BE2C (cell line): Measurements from ENCODE around the gene ACBD3.

Experiments used
- DNase-seq: peaks from one replicate; pipeline ENCODE4 v3.0.0-alpha.2; 2020
- H3K27me3 ChIP-seq: fragments of 250-450 bp; sonication (Bioruptor Pico); 2 replicates; pipeline ENCODE4 v1.5.1; 2020; ENCODE audit warnings: mild to moderate bottlenecking
- H3K36me3 ChIP-seq: fragments of 250-450 bp; sonication (Bioruptor Pico); 2 replicates; pipeline ENCODE4 v1.5.1; 2020; ENCODE audit warnings: mild to moderate bottlenecking
- H3K4me1 ChIP-seq: fragments of 250-450 bp; sonication (Bioruptor Pico); 2 replicates; pipeline ENCODE4 v1.5.1; 2020
- H3K4me3 ChIP-seq: 2 replicates; pipeline ENCODE4 v1.5.1; 2011; ENCODE audit warnings: low read depth, low read length
- H3K9me3 ChIP-seq: fragments of 250-450 bp; sonication (Bioruptor Pico); 2 replicates; pipeline ENCODE4 v1.5.1; 2020
- TF ChIP-seq, protein P1 (sequence below): IDR thresholded peaks from 2 replicates; pipeline ENCODE4 v1.5.1; 2012; ENCODE audit warnings: mild to moderate bottlenecking, low read depth, low read length

The ACBD3 gene

DNA sequence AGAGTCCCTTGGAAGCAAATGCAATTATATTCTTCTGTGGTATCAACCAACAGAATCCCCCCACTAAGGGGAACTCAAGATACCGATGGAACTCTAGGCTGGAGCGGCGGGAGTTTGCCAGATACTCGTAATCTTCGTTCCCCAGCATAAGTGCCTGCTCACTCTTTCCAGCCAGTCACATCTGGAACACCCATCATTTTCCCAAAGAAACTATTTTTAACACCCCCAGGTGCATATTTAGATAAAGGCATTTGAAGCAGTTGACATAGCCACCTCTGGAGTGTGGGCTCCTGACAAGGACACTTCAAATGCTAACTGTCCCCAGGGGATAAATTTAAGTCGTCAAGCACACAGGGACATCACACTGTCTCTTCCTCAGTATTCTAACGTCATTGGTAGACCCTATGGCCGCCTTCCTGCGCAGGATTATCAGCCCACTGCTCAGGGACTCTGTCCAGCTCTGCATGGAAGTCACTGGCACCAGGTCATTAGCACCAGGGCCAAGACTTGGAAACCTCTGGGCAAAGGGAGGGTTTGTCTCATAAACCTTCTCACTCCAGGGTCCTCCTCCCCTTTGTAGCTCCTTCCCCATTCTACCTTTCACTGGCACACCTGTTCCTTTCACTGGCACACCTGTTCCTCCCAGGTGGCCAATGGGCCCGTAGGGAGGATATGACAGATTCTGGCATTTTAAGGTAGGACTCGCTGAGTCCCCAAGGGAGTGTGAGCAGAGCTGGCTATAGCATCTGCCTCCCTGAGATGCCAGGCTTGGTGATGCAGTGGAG, 75.3 kb downstream of the ACBD3 start:
- H3K36me3 ChIP-seq: no peaks in the 10 kb centered on the region
- peak overlapping the region; percentile 76 for H3K4me3 ChIP-seq
- peaks cover 17% of the 10 kb centered on the region for H3K4me1 ChIP-seq
- no peak for DNase-seq
- no peaks in the 10 kb centered on the region for H3K9me3 ChIP-seq
- TF ChIP-seq, protein P1, sequence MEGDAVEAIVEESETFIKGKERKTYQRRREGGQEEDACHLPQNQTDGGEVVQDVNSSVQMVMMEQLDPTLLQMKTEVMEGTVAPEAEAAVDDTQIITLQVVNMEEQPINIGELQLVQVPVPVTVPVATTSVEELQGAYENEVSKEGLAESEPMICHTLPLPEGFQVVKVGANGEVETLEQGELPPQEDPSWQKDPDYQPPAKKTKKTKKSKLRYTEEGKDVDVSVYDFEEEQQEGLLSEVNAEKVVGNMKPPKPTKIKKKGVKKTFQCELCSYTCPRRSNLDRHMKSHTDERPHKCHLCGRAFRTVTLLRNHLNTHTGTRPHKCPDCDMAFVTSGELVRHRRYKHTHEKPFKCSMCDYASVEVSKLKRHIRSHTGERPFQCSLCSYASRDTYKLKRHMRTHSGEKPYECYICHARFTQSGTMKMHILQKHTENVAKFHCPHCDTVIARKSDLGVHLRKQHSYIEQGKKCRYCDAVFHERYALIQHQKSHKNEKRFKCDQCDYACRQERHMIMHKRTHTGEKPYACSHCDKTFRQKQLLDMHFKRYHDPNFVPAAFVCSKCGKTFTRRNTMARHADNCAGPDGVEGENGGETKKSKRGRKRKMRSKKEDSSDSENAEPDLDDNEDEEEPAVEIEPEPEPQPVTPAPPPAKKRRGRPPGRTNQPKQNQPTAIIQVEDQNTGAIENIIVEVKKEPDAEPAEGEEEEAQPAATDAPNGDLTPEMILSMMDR: no peak
- no peaks in the 10 kb centered on the region for H3K27me3 ChIP-seq

DNA sequence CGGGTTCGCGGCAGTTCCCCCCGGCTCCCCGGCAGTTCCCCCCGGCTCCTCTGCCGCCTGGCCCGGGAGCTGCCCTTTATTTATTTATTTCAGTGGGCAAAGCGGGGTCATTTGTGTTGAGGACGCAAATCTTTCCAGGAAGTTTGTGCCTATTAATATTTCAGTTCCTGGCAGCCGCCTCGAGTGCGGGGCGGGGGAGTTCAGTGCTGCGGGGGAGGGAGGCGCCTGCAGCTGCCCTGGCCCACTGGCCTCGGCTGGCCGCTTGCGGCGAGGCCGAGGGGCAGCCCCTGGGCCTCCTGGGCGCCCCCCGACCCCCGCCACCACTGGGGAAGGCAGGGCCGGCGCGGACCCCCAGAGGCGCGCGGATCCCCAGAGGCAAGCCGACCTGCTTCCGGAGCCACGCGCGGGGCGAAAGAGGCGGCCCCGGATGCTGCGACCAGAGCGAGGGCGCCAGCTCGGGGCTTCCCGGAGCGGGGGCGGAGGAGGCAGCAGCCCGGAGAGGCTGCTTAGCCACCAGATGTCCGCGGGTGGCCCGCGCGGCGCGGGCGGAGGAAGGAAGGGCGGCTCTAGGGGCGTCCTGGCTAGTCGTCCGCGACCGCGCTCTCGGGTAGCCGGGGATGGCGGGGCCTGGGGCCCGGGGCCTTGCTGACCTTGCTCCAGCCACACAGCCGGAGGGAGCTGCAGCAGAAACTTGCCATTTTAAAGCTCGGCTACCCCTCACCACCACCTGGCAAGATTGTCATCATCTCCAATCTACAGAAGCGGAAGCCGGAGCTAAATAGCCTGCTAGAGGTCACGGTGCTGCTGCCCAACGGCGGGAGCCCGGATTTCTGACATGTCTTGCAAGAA, 76.1 kb downstream of the ACBD3 start:
- Histone ChIP-seq H3K36me3 (no peaks in the 10 kb centered on the region), H3K27me3 (no peaks in the 10 kb centered on the region), H3K4me1 (peaks cover 17% of the 10 kb centered on the region), H3K4me3 (peak overlapping the region; percentile 76), H3K9me3 (no peaks in the 10 kb centered on the region)
- peak; percentile 78 for DNase-seq
- TF ChIP-seq, protein P1: no peak

DNA sequence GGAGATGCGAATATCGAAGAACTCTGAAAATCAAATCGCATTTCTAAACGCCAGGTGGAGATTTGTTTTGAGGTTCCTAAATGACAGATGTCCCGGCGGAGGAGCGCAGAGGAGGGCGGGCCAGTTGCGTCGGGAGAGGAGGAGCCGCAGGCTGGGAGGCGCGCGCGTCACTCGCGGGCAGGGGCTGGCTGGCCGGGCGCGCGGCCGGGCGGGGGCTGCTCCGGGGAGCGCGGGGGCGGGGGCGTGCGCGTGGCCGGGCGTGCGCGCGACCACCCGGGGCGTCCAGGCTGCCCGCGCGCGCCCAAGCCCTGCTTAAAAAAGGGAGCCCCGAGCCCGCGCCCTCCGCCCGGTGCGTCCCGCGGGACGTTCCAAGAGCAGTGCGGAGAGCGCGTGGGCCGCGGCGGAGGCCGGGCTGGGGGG, 76.7 kb downstream of the ACBD3 start:
- Histone ChIP-seq H3K4me1 (peaks cover 17% of the 10 kb centered on the region), H3K9me3 (no peaks in the 10 kb centered on the region), H3K36me3 (no peaks in the 10 kb centered on the region), H3K27me3 (no peaks in the 10 kb centered on the region), H3K4me3 (peak overlapping the region; percentile 76)
- TF ChIP-seq, protein P1: peak; percentile 4; the same call in 1 of the 2 replicates
- DNase-seq: peak; percentile 93

DNA sequence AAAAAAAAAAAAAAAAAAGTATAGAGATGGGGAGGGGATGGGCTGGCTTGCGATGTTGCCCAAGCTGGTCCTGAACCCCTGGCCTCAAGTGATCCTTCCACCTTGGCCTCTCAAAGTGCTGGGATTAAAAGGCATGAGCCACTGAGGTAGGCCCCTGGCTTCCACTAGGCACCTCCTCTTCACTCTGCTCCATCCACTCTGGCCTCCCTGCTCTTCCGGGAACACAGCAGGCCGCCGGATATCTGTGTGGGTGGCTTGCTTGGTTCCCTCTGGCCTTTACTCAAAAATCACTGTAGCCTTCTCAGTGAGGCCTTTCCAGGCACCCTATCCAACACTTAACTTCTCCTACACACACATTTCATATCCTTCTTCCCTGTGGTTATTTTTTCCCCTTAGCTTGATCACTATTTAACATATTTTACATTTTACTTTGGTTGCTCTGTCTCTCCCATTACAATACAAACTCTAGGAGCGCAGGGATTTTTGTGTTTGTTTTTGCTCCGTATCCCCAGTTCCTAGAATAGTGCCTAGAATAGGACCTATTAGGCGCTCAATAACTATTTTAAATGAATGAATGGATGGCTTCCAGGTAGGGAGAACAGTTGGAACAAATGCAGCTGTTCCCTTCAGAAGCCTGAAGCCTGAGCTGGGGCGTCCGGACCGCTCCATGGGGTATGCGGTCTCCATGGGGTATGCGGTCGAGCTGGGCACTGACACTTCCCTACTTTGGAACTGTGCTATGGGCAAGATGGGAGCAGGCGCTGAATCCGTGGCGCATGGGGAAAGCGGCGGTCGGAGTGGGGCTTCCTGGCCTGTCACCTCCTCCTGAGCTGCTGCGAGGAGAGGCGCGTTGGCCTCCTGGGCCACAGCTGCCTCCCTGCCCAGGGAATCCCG, 77.4 kb downstream of the ACBD3 start:
- TF ChIP-seq, protein P1: no peak
- H3K4me1 ChIP-seq: peaks cover 17% of the 10 kb centered on the region
- H3K4me3 ChIP-seq: peak overlapping the region; percentile 71
- no peaks in the 10 kb centered on the region for H3K36me3 ChIP-seq
- H3K9me3 ChIP-seq: no peaks in the 10 kb centered on the region
- DNase-seq: no peak
- no peaks in the 10 kb centered on the region for H3K27me3 ChIP-seq

DNA sequence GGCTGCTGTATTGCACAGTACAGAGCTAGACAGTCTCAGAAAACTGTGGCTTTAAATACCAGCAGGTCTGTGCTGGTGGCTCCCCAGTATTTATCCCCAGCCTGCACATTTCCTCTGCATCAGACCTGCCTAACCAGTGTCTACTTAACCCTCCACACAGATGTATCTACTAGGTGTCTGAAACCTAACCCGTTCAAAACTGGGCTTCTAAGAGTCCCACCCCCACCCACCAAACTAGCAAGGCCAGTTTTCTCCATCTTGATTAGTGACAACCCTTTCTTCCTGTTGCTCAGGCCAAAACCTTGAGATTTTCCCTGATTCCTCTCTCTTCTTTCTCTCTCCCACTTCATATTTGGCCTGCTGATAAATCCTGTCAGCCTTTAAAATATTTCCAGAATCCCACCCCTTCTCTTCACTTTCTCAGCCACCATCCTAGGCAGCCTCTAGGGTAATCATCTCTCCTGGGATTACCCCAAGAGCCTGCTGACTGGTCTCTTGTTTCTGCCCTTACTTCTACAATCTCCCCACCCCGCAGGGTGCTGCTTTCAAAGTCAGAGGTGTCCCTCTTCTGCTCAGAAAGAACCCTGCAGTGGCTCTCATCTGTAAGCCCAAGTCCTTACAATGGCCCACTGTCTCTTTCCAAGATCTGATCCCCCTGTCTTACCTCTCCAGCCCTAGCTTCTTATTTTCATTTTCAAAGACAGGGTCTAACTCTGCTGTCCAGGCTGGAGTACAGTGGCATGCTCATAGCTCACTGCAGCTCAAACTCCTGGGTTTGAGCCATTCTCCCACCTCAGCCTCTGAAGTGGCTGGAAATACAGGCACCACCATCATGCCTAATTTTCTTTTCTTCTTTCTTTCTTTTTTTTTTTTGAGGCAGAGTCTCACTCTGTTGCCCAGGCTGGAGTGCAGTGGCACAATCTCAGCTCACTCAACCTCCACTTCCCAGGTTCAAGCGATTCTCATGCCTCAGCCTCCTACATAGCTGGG, 78.8 kb downstream of the ACBD3 start:
- Histone ChIP-seq H3K9me3 (no peaks in the 10 kb centered on the region), H3K36me3 (no peaks in the 10 kb centered on the region), H3K27me3 (no peaks in the 10 kb centered on the region), H3K4me1 (peaks cover 17% of the 10 kb centered on the region), H3K4me3 (no peak overlapping the region)
- TF ChIP-seq, protein P1: no peak
- DNase-seq: no peak
